Skin of body (tissue), 2 donors: ENCODE measurements around the gene HSPBP1. TPM values are rescaled to one million over a fixed set of nuclear protein-coding genes. Genes with fewer than 3 reads are reported as not detected.

Source experiments
- DNase-seq: peaks from one replicate; lab custom pipeline; 2025; lab: John Stamatoyannopoulos, UW
- total RNA-seq: library from RNA; depleted of rRNA; stranded (reverse); fragments of >200 nt; gene quantifications from one replicate; pipeline ENCODE4 v1.2.3, GENCODE V29; 2014

HSPBP1 gene
- total RNA-seq, 1 donor from 2014 or later: 12.1 TPM

GRCh38 chr19:55275851-55276719 lies 3.8 kb downstream of the HSPBP1 start:
- no peak for DNase-seq

- DNase-seq: no peak
Observed at GRCh38 chr19:55273978-55274707, 5.8 kb downstream of the HSPBP1 start.

GRCh38 chr19:55272142-55272541 lies 7.8 kb downstream of the HSPBP1 start:
- DNase-seq: no peak

GRCh38 chr19:55270172-55270942 lies 9.6 kb downstream of the HSPBP1 start:
- DNase-seq: no peak

- no peak for DNase-seq
Observed at GRCh38 chr19:55269299-55269698, 10.6 kb downstream of the HSPBP1 start.

DNA sequence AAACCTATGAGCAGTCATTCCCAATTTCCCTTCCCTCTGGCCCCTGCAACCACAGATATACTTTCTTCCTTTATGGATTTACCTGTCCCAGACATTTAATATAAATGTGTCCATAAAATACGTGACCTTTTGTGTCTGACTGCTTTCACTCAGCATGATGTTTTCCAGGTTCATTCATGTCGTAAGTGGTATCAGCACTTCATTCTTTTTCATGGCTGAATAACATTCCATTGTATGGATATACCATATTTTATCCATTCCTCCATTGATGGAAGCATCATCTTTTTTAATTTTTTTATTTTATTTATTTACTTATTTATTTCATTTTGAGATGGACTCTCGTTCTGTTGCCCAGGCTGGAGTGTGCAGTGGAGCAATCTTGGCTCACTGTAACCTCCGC lies 13.1 kb downstream of the HSPBP1 start:
- DNase-seq: no peak

- no peak for DNase-seq
Observed at GRCh38 chr19:55266404-55266803, 13.5 kb downstream of the HSPBP1 start.

DNA sequence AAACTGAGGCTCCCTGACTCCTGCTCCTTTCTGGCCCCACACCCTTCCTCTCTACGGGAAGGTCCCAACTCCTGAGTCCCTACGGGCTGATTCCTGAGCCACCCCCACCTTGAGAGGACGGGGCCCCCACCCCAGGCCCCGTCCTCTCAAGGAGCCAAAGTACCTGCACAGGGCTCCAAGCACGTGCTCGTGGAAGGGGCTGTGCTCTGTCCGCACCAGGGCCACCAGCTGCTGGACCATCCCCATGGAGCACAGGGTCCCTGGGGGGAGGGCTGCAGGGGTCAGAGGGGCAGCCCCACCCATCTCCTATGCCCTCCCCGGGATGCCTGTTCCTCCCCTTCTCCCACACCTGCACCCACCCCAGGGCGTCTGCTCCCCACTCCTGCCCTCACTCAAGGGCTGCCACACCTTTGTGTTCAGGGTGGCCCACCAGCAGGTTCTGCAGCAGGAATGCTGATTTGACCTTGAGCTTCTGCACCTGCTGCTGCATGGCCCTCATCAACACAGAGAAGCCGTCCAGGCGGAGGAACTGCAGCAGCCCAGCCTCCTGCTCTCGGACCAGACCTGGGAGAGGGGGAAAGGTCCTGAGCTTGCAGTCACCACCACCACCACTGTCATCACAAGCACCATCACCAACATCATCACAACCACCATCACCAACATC lies 14.1 kb downstream of the HSPBP1 start:
- no peak for DNase-seq

DNA sequence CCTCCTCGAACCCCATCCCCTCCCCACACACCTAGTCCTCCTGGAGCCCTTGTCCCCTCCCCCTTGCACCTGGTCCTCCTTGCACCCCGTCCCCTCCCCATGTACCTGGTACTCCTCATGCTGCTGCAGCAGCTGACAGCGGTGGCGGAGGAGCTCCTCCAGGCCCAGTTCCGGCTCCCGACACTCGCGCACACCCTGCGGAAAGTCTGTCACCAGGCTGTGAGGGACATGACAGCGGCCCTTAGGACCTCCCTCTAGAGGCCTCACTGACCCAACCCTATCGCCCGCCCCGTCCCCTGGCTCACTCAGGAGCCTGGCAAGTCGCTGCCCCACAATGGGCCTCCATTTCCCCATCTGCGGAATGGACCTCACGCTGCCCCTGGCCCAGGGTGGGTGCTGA lies 14.7 kb downstream of the HSPBP1 start:
- DNase-seq: no peak

DNA sequence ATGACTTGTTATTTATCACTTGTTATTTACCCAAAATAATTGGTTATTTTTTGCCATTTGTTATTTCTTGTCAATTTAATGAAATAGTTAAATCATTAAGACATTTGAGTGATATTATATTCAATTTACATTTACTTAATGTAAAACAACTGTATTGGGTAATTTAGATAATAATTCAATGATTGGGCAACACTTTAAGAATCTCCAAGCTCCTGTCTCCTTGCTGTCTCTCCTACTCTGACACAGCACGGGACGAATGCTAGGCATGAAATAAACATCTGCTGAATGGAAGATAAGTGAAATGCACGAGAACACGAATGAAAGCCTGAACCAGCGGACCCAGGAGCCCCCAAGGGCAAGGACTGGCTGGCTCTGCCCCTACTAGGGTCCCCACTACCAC lies 15.4 kb downstream of the HSPBP1 start:
- DNase-seq: no peak

- DNase-seq: no peak
Observed at GRCh38 chr19:55262359-55262758, 17.6 kb downstream of the HSPBP1 start.

GRCh38 chr19:55261671-55262126 lies 18.2 kb downstream of the HSPBP1 start:
- no peak for DNase-seq

DNA sequence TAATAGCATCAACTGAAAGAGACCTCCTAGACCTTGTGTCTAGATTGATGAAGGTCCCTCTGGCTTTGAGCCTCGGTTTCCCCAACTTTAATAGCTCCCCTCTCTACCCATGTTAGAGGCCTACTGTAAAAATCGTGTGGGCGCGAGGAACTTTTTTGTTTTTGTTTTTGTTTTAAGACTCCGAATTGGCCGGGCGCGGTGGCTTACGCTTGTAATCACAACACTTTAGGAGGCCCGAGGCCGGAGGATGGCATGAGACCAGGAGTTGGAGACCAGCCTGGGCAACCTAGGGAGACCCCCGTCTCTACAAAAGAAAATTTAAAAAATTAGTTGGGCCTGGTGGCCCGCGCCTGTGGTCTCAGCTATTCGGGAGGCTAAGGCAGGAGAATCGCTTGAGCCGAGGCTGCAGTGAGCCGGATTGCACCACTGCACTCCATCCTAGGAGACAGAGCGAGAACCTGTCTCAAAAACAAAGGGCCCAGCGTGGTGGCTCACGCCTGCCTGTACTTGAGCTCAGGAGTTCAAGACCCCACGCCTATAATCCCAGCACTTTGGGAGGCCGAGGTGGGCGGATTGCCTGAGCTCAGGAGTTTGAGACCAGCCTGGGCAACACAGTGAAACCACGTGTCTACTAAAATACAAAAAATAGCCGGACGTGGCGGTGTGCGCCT lies 20.2 kb downstream of the HSPBP1 start:
- DNase-seq: no peak

DNA sequence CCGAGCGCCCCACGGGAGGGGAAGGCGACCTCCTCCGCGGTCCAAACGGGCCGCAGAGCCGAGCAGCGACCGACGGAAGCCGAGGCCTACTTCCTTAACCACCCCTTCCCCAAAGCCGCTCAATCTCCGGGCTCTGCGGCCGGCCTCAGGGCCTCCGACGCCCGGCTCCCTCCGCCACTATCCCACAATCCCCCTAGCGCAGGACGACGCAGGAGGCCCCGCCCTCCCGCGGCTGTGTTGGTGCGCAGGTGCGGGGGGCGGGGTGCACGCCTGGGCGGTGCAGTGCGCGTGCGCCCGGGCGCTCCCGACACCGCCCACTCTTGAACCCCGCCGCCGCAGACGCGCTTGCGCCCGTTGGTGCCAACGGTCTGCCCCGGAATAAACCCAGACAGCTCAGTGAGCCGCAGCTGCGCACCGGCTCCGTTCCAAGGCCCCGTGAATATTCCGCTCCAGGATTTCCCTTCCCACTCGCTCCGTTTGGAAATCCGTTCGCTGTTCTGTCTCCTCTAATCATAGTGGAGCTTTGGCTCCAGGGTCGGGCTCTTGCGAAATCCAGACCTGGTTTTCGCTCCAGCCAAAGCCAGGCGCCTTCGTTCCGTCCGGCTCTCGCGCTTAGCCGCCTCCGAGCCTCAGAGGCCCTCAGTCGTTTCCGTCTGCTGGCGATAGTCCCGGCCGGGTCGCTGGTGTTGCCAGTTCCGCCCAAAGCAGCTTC lies 20.9 kb downstream of the HSPBP1 start, which contains the start of gene PPP6R1:
Gene PPP6R1, minus strand, starts transcription at position 190 of the 712 bp plus-strand sequence. CDS start 11,914 bp downstream, outside the sequence.
- DNase-seq: peak; percentile 99

- DNase-seq: no peak
Observed at GRCh38 chr19:55258476-55258827, 21.5 kb downstream of the HSPBP1 start.

DNA sequence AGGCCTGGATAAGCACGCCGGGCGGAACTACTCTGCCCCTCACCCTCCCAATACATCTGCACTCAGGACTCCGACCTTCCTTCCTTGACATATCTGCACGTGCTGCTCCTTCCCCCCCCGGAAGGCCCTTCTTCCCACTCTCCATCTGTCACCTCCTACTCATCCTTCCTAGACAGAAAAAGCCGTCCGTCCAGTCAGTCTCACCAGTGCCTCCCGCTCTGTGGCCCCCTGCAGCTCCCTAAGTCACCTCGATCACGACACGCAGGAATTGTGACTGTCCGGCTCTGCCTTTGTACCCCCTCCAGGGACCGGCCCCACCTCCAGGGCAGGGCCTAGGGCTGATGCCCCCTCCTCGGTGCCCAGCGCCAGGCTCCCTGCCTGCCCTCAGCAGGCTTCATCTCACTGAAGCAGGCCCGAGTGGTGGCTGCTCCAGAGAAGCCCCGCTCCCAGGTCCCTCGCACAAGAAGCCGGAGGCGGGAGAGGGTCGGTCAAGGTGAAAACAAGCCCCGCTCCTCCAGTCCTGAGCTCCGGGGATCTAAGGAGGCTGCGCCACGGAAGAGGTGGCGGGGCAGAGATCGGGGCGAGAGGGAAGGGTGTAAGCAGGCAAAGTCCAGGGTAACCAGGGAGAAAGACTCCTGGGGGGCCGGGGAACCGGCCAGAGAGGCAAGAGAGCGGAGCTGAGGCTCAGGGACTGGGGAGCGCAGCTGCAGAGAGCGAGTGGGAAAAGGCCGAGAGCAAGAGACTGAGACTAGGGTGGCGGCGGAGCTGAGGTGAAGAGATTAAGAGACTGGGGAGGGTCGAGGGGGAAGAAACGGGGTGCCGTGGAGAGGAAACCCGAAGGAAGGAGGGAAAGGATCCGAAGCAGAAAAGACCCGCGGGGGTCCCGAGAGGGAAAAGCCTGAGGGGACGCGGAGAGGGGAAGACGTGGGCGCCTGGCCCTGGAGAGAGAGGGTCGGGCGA lies 22.2 kb downstream of the HSPBP1 start:
- no peak for DNase-seq

DNA sequence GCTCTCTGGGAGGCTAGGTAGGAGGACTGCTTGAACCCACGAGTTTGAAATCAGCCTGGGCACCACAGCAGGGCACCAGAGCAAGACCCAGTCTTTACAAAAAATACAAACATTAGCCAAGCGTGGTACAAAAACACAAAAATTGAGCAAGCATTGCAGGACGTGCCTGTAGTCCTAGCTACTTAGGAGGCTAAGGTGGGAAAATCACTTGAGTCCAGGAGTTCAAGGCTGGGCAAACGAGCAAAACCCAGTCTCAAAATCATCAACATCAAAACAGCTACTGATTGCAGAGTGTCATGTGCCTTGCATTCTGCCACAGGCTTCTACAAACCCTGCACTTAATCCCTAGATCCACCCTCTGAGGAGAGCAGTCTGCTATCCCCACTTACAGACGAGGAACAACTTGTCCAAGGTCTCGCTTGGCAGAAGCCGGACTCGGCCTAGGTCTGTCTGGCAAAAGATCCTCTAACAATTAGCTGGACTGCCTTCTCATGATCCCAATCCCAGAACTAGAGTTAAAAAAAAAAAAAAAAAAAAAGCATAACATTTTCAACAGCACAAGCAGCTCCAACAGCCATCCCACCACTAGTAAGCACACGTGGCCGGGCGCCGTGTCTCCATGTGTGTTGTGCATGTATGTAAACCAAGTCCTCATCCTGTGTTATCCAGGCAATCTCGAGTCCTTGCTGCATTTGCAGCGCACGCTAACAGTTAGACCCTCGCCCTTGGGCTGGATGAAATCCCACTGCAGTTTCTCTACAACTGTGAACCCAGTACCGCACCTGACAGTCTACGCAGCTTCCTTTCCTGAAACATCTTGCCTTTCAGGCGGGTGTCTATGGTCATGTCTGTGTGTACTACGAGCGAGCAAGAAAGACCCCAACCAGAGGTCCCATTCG lies 23.1 kb downstream of the HSPBP1 start:
- no peak for DNase-seq
